ENCODE data around the gene KLHDC3. TPM values are rescaled to one million over a fixed set of nuclear protein-coding genes. Genes with fewer than 3 reads are reported as not detected.

KLHDC3 gene
- total and polyA plus RNA-seq, 2 of the 13 experiments (the other 11 are each of a cell fraction or from before 2014, with no cell fraction given): 78.3 to 91.5 TPM

- TF ChIP-seq ZBTB21 (CRISPR knock-in tag; IDR thresholded peaks at IDR 0.05) (no peak; the same call in 1 of the 2 replicates), EZH2 (conservative IDR thresholded peaks at IDR 0.05; ENCODE audit: low read depth, low read length) (no peak), ZNF567 (CRISPR knock-in tag; IDR thresholded peaks at IDR 0.05; ENCODE audit: borderline replicate concordance) (peak; percentile 34; the same call in 1 of the 2 replicates), ATF3 (CRISPR knock-in tag; IDR thresholded peaks at IDR 0.05) (no peak; the same call in 1 of the 2 replicates), SNRNP70 (IDR thresholded peaks at IDR 0.05; ENCODE audit: low read depth, low read length) (no peak), ZNF674 (CRISPR knock-in tag; IDR thresholded peaks at IDR 0.05; ENCODE audit: low read depth) (no peak), SETDB1 (CRISPR knock-in tag; IDR thresholded peaks at IDR 0.05; ENCODE audit: borderline replicate concordance) (no peak), ZNF446 (CRISPR knock-in tag; IDR thresholded peaks at IDR 0.05) (peak; percentile 9; the same call in 1 of the 2 replicates), SKI (IDR thresholded peaks at IDR 0.05; ENCODE audit: partially characterized antibody) (no peak), HES4 (CRISPR knock-in tag; IDR thresholded peaks at IDR 0.05; ENCODE audit: borderline replicate concordance) (peak; percentile 87; the same call in 1 of the 2 replicates), NR2C2 (CRISPR knock-in tag; IDR thresholded peaks at IDR 0.05; ENCODE audit: borderline replicate concordance) (peak; percentile 83; the same call in 1 of the 2 replicates), MIER2 (CRISPR knock-in tag; IDR thresholded peaks at IDR 0.05) (no peak), NPAS2 (CRISPR knock-in tag; IDR thresholded peaks at IDR 0.05; ENCODE audit: borderline replicate concordance) (no peak), ZFYVE20 (CRISPR knock-in tag; IDR thresholded peaks at IDR 0.05; ENCODE audit: borderline replicate concordance, low read depth) (no peak), ZNF496 (CRISPR knock-in tag; IDR thresholded peaks at IDR 0.05; ENCODE audit: insufficient replicate concordance) (no peak), ZNF879 (CRISPR knock-in tag; IDR thresholded peaks at IDR 0.05) (no peak)
- TF ChIP-seq, protein P1, sequence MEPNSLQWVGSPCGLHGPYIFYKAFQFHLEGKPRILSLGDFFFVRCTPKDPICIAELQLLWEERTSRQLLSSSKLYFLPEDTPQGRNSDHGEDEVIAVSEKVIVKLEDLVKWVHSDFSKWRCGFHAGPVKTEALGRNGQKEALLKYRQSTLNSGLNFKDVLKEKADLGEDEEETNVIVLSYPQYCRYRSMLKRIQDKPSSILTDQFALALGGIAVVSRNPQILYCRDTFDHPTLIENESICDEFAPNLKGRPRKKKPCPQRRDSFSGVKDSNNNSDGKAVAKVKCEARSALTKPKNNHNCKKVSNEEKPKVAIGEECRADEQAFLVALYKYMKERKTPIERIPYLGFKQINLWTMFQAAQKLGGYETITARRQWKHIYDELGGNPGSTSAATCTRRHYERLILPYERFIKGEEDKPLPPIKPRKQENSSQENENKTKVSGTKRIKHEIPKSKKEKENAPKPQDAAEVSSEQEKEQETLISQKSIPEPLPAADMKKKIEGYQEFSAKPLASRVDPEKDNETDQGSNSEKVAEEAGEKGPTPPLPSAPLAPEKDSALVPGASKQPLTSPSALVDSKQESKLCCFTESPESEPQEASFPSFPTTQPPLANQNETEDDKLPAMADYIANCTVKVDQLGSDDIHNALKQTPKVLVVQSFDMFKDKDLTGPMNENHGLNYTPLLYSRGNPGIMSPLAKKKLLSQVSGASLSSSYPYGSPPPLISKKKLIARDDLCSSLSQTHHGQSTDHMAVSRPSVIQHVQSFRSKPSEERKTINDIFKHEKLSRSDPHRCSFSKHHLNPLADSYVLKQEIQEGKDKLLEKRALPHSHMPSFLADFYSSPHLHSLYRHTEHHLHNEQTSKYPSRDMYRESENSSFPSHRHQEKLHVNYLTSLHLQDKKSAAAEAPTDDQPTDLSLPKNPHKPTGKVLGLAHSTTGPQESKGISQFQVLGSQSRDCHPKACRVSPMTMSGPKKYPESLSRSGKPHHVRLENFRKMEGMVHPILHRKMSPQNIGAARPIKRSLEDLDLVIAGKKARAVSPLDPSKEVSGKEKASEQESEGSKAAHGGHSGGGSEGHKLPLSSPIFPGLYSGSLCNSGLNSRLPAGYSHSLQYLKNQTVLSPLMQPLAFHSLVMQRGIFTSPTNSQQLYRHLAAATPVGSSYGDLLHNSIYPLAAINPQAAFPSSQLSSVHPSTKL (CRISPR knock-in tag; IDR thresholded peaks at IDR 0.05): peak; percentile 15; the same call in 1 of the 2 replicates
- TF ChIP-seq, protein P2, sequence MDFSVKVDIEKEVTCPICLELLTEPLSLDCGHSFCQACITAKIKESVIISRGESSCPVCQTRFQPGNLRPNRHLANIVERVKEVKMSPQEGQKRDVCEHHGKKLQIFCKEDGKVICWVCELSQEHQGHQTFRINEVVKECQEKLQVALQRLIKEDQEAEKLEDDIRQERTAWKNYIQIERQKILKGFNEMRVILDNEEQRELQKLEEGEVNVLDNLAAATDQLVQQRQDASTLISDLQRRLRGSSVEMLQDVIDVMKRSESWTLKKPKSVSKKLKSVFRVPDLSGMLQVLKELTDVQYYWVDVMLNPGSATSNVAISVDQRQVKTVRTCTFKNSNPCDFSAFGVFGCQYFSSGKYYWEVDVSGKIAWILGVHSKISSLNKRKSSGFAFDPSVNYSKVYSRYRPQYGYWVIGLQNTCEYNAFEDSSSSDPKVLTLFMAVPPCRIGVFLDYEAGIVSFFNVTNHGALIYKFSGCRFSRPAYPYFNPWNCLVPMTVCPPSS (IDR thresholded peaks at IDR 0.05): no peak
- TF ChIP-seq, protein P3, sequence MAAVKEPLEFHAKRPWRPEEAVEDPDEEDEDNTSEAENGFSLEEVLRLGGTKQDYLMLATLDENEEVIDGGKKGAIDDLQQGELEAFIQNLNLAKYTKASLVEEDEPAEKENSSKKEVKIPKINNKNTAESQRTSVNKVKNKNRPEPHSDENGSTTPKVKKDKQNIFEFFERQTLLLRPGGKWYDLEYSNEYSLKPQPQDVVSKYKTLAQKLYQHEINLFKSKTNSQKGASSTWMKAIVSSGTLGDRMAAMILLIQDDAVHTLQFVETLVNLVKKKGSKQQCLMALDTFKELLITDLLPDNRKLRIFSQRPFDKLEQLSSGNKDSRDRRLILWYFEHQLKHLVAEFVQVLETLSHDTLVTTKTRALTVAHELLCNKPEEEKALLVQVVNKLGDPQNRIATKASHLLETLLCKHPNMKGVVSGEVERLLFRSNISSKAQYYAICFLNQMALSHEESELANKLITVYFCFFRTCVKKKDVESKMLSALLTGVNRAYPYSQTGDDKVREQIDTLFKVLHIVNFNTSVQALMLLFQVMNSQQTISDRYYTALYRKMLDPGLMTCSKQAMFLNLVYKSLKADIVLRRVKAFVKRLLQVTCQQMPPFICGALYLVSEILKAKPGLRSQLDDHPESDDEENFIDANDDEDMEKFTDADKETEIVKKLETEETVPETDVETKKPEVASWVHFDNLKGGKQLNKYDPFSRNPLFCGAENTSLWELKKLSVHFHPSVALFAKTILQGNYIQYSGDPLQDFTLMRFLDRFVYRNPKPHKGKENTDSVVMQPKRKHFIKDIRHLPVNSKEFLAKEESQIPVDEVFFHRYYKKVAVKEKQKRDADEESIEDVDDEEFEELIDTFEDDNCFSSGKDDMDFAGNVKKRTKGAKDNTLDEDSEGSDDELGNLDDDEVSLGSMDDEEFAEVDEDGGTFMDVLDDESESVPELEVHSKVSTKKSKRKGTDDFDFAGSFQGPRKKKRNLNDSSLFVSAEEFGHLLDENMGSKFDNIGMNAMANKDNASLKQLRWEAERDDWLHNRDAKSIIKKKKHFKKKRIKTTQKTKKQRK (IDR thresholded peaks at IDR 0.05; ENCODE audit: low read length): no peak
Measured at GRCh38 chr6:43013843-43014433, at the start of gene KLHDC3, which contains the start of gene MEA1 (continued).
